Endothelial cell of umbilical vein (primary cell): ENCODE measurements around the gene MVB12B. TPM values are rescaled to one million over a fixed set of nuclear protein-coding genes. Genes with fewer than 3 reads are reported as not detected.

Source experiments
- BruUV-seq: library from RNA; stranded (reverse); fragments of 400-500 nt; replicated peaks from 2 replicates; lab custom pipeline; 2021; lab: Mats Ljungman, UMichigan
- CTCF ChIA-PET: fragments of 300-600, 350-600 bp; sonication (Branson Sonifier 250); formaldehyde crosslinking; loops from one replicate; lab custom pipeline; 2021; ENCODE audit warnings: antibody characterized with exemption, inconsistent platforms; lab: Charles Lee
- POLR2A ChIA-PET: fragments of 300-600, 350-600 bp; sonication (Branson Sonifier 250); formaldehyde crosslinking; loops from one replicate; lab custom pipeline; 2021; ENCODE audit warnings: antibody characterized with exemption, inconsistent platforms; lab: Charles Lee
- DNase-seq: peaks from one replicate; pipeline ENCODE4 v3.0.0-alpha.2; 2011; ENCODE audit warnings: low read depth, low spot score
- FAIRE-seq: peaks from 2 replicates; lab custom pipeline; 2011; peaks lifted over from hg19 to GRCh38; lab: Jason Lieb, UNC
- H2AFZ ChIP-seq: 2 replicates; pipeline ENCODE4 v1.6.0; 2012; ENCODE audit warnings: low read depth, low read length, control low read depth, inconsistent platforms
- H3K27ac ChIP-seq: 2 replicates; pipeline ENCODE4 v1.5.1; 2011; ENCODE audit warnings: low read depth, mild to moderate bottlenecking, control low read depth, low read length, moderate library complexity; ENCODE audit not compliant: insufficient read depth
- H3K27me3 ChIP-seq, 2 experiments: 2 replicates each; pipeline versions ENCODE4 v1.6.0 to v1.6.1; 2011; ENCODE audit warnings: low read length in 2 of 2, mixed read lengths in 1 of 2; ENCODE audit not compliant: control insufficient read depth in 2 of 2, insufficient read depth in 2 of 2
- H3K36me3 ChIP-seq, 2 experiments: 2 replicates in 1 of 2; 3 replicates in 1 of 2; pipeline ENCODE4 v1.5.1; 2011; ENCODE audit warnings: low read length in 2 of 2, mild to moderate bottlenecking in 1 of 2, moderate library complexity in 1 of 2; ENCODE audit not compliant: control insufficient read depth in 2 of 2, insufficient read depth in 2 of 2; ENCODE audit errors: extremely low read depth in 1 of 2
- H3K4me1 ChIP-seq: 3 replicates; pipeline ENCODE4 v1.5.1; 2011; ENCODE audit warnings: mild to moderate bottlenecking, low read length; ENCODE audit not compliant: control insufficient read depth, insufficient read depth; ENCODE audit errors: extremely low read depth
- H3K4me2 ChIP-seq: 2 replicates; pipeline ENCODE4 v1.6.1; 2011; ENCODE audit warnings: low read length, control low read depth, mixed read lengths; ENCODE audit not compliant: insufficient read depth
- H3K4me3 ChIP-seq, 3 experiments: fragments of 200-600 bp in 1 of 3; sonication (generic), shearing (Covaris generic) in 1 of 3; replicated peaks in 1 of 3; 2 replicates each; pipeline ENCODE4 v1.5.1; 2011 to 2016; ENCODE audit warnings: control low read depth in 3 of 3, low read length in 3 of 3, mild to moderate bottlenecking in 2 of 3, inconsistent platforms in 1 of 3, low read depth in 1 of 3, moderate library complexity in 1 of 3; ENCODE audit not compliant: insufficient read depth in 1 of 3
- H3K79me2 ChIP-seq: 2 replicates; pipeline ENCODE4 v1.6.0; 2012; ENCODE audit warnings: low read length, inconsistent platforms; ENCODE audit not compliant: control insufficient read depth, insufficient read depth
- H3K9ac ChIP-seq: replicated peaks from 2 replicates; pipeline ENCODE3; 2011; ENCODE audit warnings: low read length, control low read depth; ENCODE audit not compliant: insufficient read depth; ENCODE audit errors: extremely low read depth
- H3K9me1 ChIP-seq: replicated peaks from 3 replicates; pipeline ENCODE4 v1.6.0; 2011; ENCODE audit warnings: mild to moderate bottlenecking, low read length; ENCODE audit not compliant: control insufficient read depth, insufficient read depth; ENCODE audit errors: extremely low read depth
- H3K9me3 ChIP-seq: replicated peaks from 2 replicates; pipeline ENCODE4 v1.5.1; 2012; ENCODE audit warnings: low read length, inconsistent platforms; ENCODE audit not compliant: control insufficient read depth, insufficient read depth
- H4K20me1 ChIP-seq: replicated peaks from 2 replicates; pipeline ENCODE3; 2011; ENCODE audit warnings: mild to moderate bottlenecking, low read length; ENCODE audit not compliant: control insufficient read depth, insufficient read depth; ENCODE audit errors: extremely low read depth
- FOS ChIP-seq: IDR thresholded peaks from 2 replicates; pipeline ENCODE4 v1.6.1; 2011; ENCODE audit warnings: mild to moderate bottlenecking, low read length, moderate library complexity, borderline replicate concordance; ENCODE audit not compliant: insufficient read depth
- JUN ChIP-seq: IDR thresholded peaks from 2 replicates; pipeline ENCODE4 v1.6.1; 2011; ENCODE audit warnings: borderline replicate concordance, low read depth; ENCODE audit not compliant: insufficient read length, insufficient read depth
- MYC ChIP-seq: IDR thresholded peaks from one replicate; pipeline ENCODE4 v1.6.1; 2011; ENCODE audit warnings: mild to moderate bottlenecking, low read depth, low read length
- POLR2AphosphoS5 ChIP-seq: IDR thresholded peaks from 2 replicates; pipeline ENCODE4 v1.6.1; 2012; ENCODE audit warnings: low read depth, mild to moderate bottlenecking, control low read depth, low read length, moderate library complexity; ENCODE audit not compliant: insufficient read depth
- dilution Hi-C: fragments of 300-500 bp; cut with MboI; formaldehyde crosslinking; loops from one replicate; pipeline ENCODE4 v1.15.0; 2019; ENCODE audit warnings: low sequenced_read_pairs; ENCODE audit not compliant: extremely low pct_ligation_motif_present
- intact Hi-C: fragments of 100-400 bp; cut with micrococcal nuclease; formaldehyde crosslinking; loops from one replicate; pipeline ENCODE4 v1.10.0; 2022
- polyA plus RNA-seq, 4 experiments: library from polyadenylated mRNA; depleted of rRNA in 3 of 4; stranded (reverse) in 3 of 4; unstranded in 1 of 4; fragments of >200 nt; gene quantifications; 2 replicates each; pipeline versions ENCODE4 v1.2.1 to v1.2.3, GENCODE V29; 2011 to 2012; ENCODE audit warnings: missing spikeins in 1 of 4
- total RNA-seq: library from RNA; stranded (reverse); gene quantifications from 2 replicates; pipeline ENCODE4 v1.2.3, GENCODE V29; 2021
- TF ChIP-seq, protein P1 (sequence below), 2 donors: IDR thresholded peaks; 1 replicate in 1 of 2; 2 replicates in 1 of 2; pipeline ENCODE4 v1.5.1; 2011; ENCODE audit warnings: low read length in 2 of 2, mild to moderate bottlenecking in 2 of 2, moderate library complexity in 2 of 2, control low read depth in 1 of 2, inconsistent platforms in 1 of 2, low read depth in 1 of 2; ENCODE audit not compliant: insufficient read depth in 1 of 2; ENCODE audit errors: extremely low read depth in 1 of 2
- TF ChIP-seq, protein P2 (sequence below): IDR thresholded peaks from 2 replicates; pipeline ENCODE4 v1.6.1; 2011; ENCODE audit not compliant: insufficient read depth, insufficient read length

Gene MVB12B
- total and polyA plus RNA-seq, 2 donors (not counting 3 experiments of a cell fraction or from before 2014, with no cell fraction given), result 6.6 to 17.3 TPM

- BruUV-seq, result no TSS peak
- dilution Hi-C loops (no loop called here), intact Hi-C loops (no loop called here)
- peaks cover 31 to 36% of the 10 kb centered on the region in 2 experiments for H3K27me3 ChIP-seq
- ChIA-PET CTCF (interaction anchor here (0.8 to 2.2 kb wide), 3 partner anchors 9 to 22 kb away, joined by 3 to 5 read pairs (median 5); no protein-coding TSS in a partner anchor), POLR2A (no interaction called here)
- H3K27ac ChIP-seq, result no peak overlapping the region
- no peaks in the 10 kb centered on the region for H3K36me3 ChIP-seq
- no peaks in the 10 kb centered on the region for H3K9me3 ChIP-seq
- no peak overlapping the region for H3K4me3 ChIP-seq
- no peaks in the 10 kb centered on the region for H3K9me1 ChIP-seq
- no peaks in the 10 kb centered on the region for H4K20me1 ChIP-seq
- peaks cover 5% of the 10 kb centered on the region for H3K4me1 ChIP-seq
- no peak for DNase-seq
- TF ChIP-seq, protein P1, sequence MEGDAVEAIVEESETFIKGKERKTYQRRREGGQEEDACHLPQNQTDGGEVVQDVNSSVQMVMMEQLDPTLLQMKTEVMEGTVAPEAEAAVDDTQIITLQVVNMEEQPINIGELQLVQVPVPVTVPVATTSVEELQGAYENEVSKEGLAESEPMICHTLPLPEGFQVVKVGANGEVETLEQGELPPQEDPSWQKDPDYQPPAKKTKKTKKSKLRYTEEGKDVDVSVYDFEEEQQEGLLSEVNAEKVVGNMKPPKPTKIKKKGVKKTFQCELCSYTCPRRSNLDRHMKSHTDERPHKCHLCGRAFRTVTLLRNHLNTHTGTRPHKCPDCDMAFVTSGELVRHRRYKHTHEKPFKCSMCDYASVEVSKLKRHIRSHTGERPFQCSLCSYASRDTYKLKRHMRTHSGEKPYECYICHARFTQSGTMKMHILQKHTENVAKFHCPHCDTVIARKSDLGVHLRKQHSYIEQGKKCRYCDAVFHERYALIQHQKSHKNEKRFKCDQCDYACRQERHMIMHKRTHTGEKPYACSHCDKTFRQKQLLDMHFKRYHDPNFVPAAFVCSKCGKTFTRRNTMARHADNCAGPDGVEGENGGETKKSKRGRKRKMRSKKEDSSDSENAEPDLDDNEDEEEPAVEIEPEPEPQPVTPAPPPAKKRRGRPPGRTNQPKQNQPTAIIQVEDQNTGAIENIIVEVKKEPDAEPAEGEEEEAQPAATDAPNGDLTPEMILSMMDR (IDR thresholded peaks at IDR 0.05; ENCODE audit: extremely low read depth in 1 of 2, insufficient read depth in 1 of 2, low read depth in 1 of 2, low read length in 2 of 2), result no peak
- TF ChIP-seq MYC, result no peak
- TF ChIP-seq FOS, result no peak
- TF ChIP-seq, protein P2, sequence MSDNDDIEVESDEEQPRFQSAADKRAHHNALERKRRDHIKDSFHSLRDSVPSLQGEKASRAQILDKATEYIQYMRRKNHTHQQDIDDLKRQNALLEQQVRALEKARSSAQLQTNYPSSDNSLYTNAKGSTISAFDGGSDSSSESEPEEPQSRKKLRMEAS, result no peak
- TF ChIP-seq POLR2AphosphoS5, result no peak
- no peak for TF ChIP-seq JUN
- no peak overlapping the region for H3K4me2 ChIP-seq
- H3K79me2 ChIP-seq, result no peaks in the 10 kb centered on the region
- H3K9ac ChIP-seq, result no peak overlapping the region
- no peak for FAIRE-seq
- no peak overlapping the region for H2AFZ ChIP-seq
Measured at GRCh38 chr9:126521089-126521488, 194.5 kb downstream of the MVB12B start.
